H1 (cell line): ENCODE data around the gene SHROOM3. TPM values are rescaled to one million over a fixed set of nuclear protein-coding genes. Genes with fewer than 3 reads are reported as not detected.

Experiments
- CTCF ChIA-PET: fragments of 300-600 bp; sonication (Branson Sonifier 250); formaldehyde crosslinking; loops from one replicate; lab custom pipeline; 2021; ENCODE audit not compliant: partially characterized antibody; lab: Charles Lee
- POLR2A ChIA-PET: fragments of 300-600 bp; sonication (Branson Sonifier 250); formaldehyde crosslinking; loops from one replicate; lab custom pipeline; 2021; ENCODE audit warnings: inconsistent platforms; ENCODE audit not compliant: partially characterized antibody; lab: Charles Lee
- DNase-seq, 2 experiments: peaks; one replicate each; pipeline versions ENCODE4 v3.0.0 to v3.0.0-alpha.2; 2010 to 2022; ENCODE audit warnings: low spot score in 2 of 2, low read depth in 1 of 2, mixed read lengths in 1 of 2
- FAIRE-seq: peaks from 2 replicates; lab custom pipeline; 2011; peaks lifted over from hg19 to GRCh38; lab: Jason Lieb, UNC
- H2AFZ ChIP-seq: 2 replicates; pipeline ENCODE4 v1.8.1; 2012; ENCODE audit warnings: low read length, inconsistent platforms
- H2AK5ac ChIP-seq: 2 replicates; pipeline ENCODE4 v1.6.1; 2013; ENCODE audit warnings: low read depth, low read length
- H2BK120ac ChIP-seq: replicated peaks from 2 replicates; pipeline ENCODE3; 2013; ENCODE audit warnings: low read depth, low read length, inconsistent platforms
- H2BK12ac ChIP-seq: 2 replicates; pipeline ENCODE4 v1.6.1; 2013; ENCODE audit warnings: low read depth, low read length
- H2BK15ac ChIP-seq: 2 replicates; pipeline ENCODE4 v1.6.1; 2013; ENCODE audit warnings: low read length
- H2BK20ac ChIP-seq: 2 replicates; pipeline ENCODE4 v1.6.1; 2013; ENCODE audit warnings: low read length
- H2BK5ac ChIP-seq: 2 replicates; pipeline ENCODE4 v1.6.1; 2013; ENCODE audit warnings: low read depth, low read length
- H3K14ac ChIP-seq: 2 replicates; pipeline ENCODE4 v1.6.1; 2013; ENCODE audit warnings: inconsistent platforms; ENCODE audit not compliant: insufficient read length
- H3K18ac ChIP-seq: 2 replicates; pipeline ENCODE4 v1.6.1; 2013; ENCODE audit warnings: low read length; ENCODE audit errors: extremely low read depth
- H3K23ac ChIP-seq: 2 replicates; pipeline ENCODE4 v1.6.1; 2013; ENCODE audit warnings: inconsistent platforms; ENCODE audit not compliant: insufficient read length
- H3K23me2 ChIP-seq: 2 replicates; pipeline ENCODE4 v1.6.1; 2013; ENCODE audit warnings: low read depth, low read length
- H3K27ac ChIP-seq: 2 replicates; pipeline ENCODE4 v1.6.1; 2011; ENCODE audit warnings: low read depth, low read length, inconsistent platforms
- H3K27me3 ChIP-seq, 4 experiments: replicated peaks in 1 of 4; 1 replicate in 1 of 4; 2 replicates in 3 of 4; pipeline versions ENCODE4 v1.6.1 to v1.8.1; 2011 to 2013; ENCODE audit warnings: low read length in 3 of 4, mild to moderate bottlenecking in 3 of 4, inconsistent platforms in 2 of 4, mixed read lengths in 2 of 4, moderate library complexity in 1 of 4; ENCODE audit not compliant: control insufficient read depth in 3 of 4, insufficient read depth in 3 of 4; ENCODE audit errors: extremely low read depth in 1 of 4
- H3K36me3 ChIP-seq, 4 experiments: 2 replicates each; pipeline versions ENCODE4 v1.6.1 to v1.8.1; 2011 to 2013; ENCODE audit warnings: mild to moderate bottlenecking in 4 of 4, low read length in 3 of 4, moderate library complexity in 2 of 4, control low read depth in 1 of 4, inconsistent platforms in 1 of 4; ENCODE audit not compliant: insufficient read depth in 4 of 4, control insufficient read depth in 2 of 4
- H3K4ac ChIP-seq: replicated peaks from 2 replicates; pipeline ENCODE3; 2013; ENCODE audit warnings: low read length, low read depth, mixed read lengths, inconsistent platforms; ENCODE audit not compliant: insufficient read length
- H3K4me1 ChIP-seq, 4 experiments: replicated peaks in 1 of 4; 1 replicate in 1 of 4; 2 replicates in 3 of 4; pipeline versions ENCODE4 v1.6.1 to v1.8.1; 2011 to 2013; ENCODE audit warnings: low read length in 3 of 4, inconsistent platforms in 2 of 4, mixed read lengths in 1 of 4; ENCODE audit not compliant: insufficient read depth in 4 of 4, control insufficient read depth in 3 of 4
- H3K4me2 ChIP-seq, 2 experiments: 2 replicates each; pipeline versions ENCODE4 v1.6.1 to v1.8.1; 2011 to 2013; ENCODE audit warnings: low read depth in 2 of 2, low read length in 2 of 2, control low read depth in 1 of 2, inconsistent platforms in 1 of 2, mild to moderate bottlenecking in 1 of 2; ENCODE audit not compliant: insufficient read depth in 1 of 2
- H3K4me3 ChIP-seq, 4 experiments: fragments of 200-600, 300-600 bp in 1 of 4; sonication (generic), shearing (Covaris generic), sonication (Bioruptor Twin) in 1 of 4; 2 replicates each; pipeline versions ENCODE4 v1.5.1 to v1.8.1; 2011 to 2016; ENCODE audit warnings: low read length in 4 of 4, low read depth in 3 of 4, control low read depth in 2 of 4, inconsistent platforms in 2 of 4, mild to moderate bottlenecking in 2 of 4, mixed read lengths in 1 of 4, moderate library complexity in 1 of 4; ENCODE audit not compliant: insufficient read depth in 2 of 4; ENCODE audit errors: extremely low read depth in 1 of 4
- H3K56ac ChIP-seq: replicated peaks from 2 replicates; pipeline ENCODE3; 2013; ENCODE audit warnings: low read depth, mild to moderate bottlenecking, mixed read lengths, low read length, inconsistent platforms; ENCODE audit not compliant: insufficient read length
- H3K79me1 ChIP-seq: 2 replicates; pipeline ENCODE4 v1.6.1; 2013; ENCODE audit warnings: low read depth, low read length, control low read depth
- H3K79me2 ChIP-seq, 2 experiments: 2 replicates each; pipeline versions ENCODE4 v1.6.1 to v1.8.1; 2012 to 2013; ENCODE audit warnings: low read length in 2 of 2, mild to moderate bottlenecking in 2 of 2, inconsistent platforms in 1 of 2; ENCODE audit not compliant: insufficient read depth in 2 of 2, control insufficient read depth in 1 of 2
- H3K9ac ChIP-seq, 4 experiments: replicated peaks in 1 of 4; 1 replicate in 1 of 4; 2 replicates in 3 of 4; pipeline versions ENCODE4 v1.6.1 to v1.8.1; 2011 to 2013; ENCODE audit warnings: low read depth in 3 of 4, low read length in 3 of 4, control low read depth in 2 of 4, mild to moderate bottlenecking in 2 of 4, moderate library complexity in 2 of 4, inconsistent platforms in 1 of 4; ENCODE audit errors: extremely low read depth in 1 of 4
- H3K9me3 ChIP-seq, 2 experiments: 2 replicates each; pipeline versions ENCODE4 v1.6.1 to v1.8.1; 2012 to 2013; ENCODE audit warnings: mild to moderate bottlenecking in 2 of 2, moderate library complexity in 2 of 2, control low read depth in 1 of 2, inconsistent platforms in 1 of 2, low read depth in 1 of 2, low read length in 1 of 2, mixed read lengths in 1 of 2; ENCODE audit not compliant: insufficient read depth in 2 of 2
- H4K20me1 ChIP-seq, 2 experiments: replicated peaks in 1 of 2; 2 replicates each; pipeline versions ENCODE3 to v1.8.1; 2011 to 2013; ENCODE audit warnings: inconsistent platforms in 2 of 2, low read length in 2 of 2, mild to moderate bottlenecking in 1 of 2; ENCODE audit not compliant: insufficient read depth in 2 of 2, control insufficient read depth in 1 of 2
- H4K5ac ChIP-seq: 2 replicates; pipeline ENCODE4 v1.6.1; 2013; ENCODE audit warnings: low read length, low read depth, mixed read lengths, inconsistent platforms; ENCODE audit not compliant: insufficient read length
- H4K8ac ChIP-seq: 2 replicates; pipeline ENCODE4 v1.8.0; 2013; ENCODE audit warnings: mild to moderate bottlenecking, moderate library complexity, low read length, inconsistent platforms; ENCODE audit not compliant: insufficient read depth; ENCODE audit errors: extremely low read depth
- H4K91ac ChIP-seq: replicated peaks from 2 replicates; pipeline ENCODE3; 2013; ENCODE audit warnings: low read length, mixed read lengths, inconsistent platforms; ENCODE audit not compliant: insufficient read length
- KDM1A ChIP-seq: fragments of 200-600, 300-600 bp; sonication (generic); IDR thresholded peaks from 2 replicates; pipeline ENCODE4 v1.7.1; 2016; ENCODE audit warnings: mild to moderate bottlenecking, low read length, borderline replicate concordance
- RAD21 ChIP-seq, 2 experiments: IDR thresholded peaks in 1 of 2; conservative IDR thresholded peaks in 1 of 2; 2 replicates each; pipeline ENCODE4 v1.6.1; 2011; ENCODE audit warnings: low read depth in 2 of 2, low read length in 2 of 2, improper control_type of control experiment in 1 of 2, inconsistent platforms in 1 of 2, mild to moderate bottlenecking in 1 of 2, moderate library complexity in 1 of 2
- RBBP5 ChIP-seq: IDR thresholded peaks from 2 replicates; pipeline ENCODE4 v1.7.1; 2012; ENCODE audit warnings: low read depth, mild to moderate bottlenecking, inconsistent platforms, low read length, moderate library complexity, borderline replicate concordance
- USF2 ChIP-seq: IDR thresholded peaks from 2 replicates; pipeline ENCODE4 v1.6.1; 2011; ENCODE audit warnings: low read length, improper control_type of control experiment
- WGBS, 2 experiments: shearing (Covaris generic) in 1 of 2; methylation state at CpG; one replicate each; pipeline versions ENCODE4 v1.1.6 to v1.1.7; 2013 to 2015; ENCODE audit warnings: low lambda C conversion rate in 2 of 2, mixed read lengths in 2 of 2, inconsistent platforms in 1 of 2, low coverage in 1 of 2, missing lambda C conversion rate in 1 of 2; ENCODE audit not compliant: insufficient replicate concordance in 2 of 2, insufficient coverage in 1 of 2, insufficient read length in 1 of 2; ENCODE audit errors: extremely low coverage in 1 of 2, missing lambda C conversion rate in 1 of 2; 5-methylcytosine and 5-hydroxymethylcytosine counted together
- polyA plus RNA-seq, 7 experiments: library from polyadenylated mRNA; depleted of rRNA in 3 of 7; stranded (reverse) in 5 of 7; unstranded in 2 of 7; fragments of >200 nt in 5 of 7; fragments of 200-250 nt in 2 of 7; gene quantifications; 1 replicate in 5 of 7; 2 replicates in 1 of 7; 4 replicates in 1 of 7; pipeline versions ENCODE4 v1.2.1 to v1.2.3, GENCODE V29; 2011 to 2013; ENCODE audit warnings: missing spikeins in 2 of 7, mixed read lengths in 2 of 7
- total RNA-seq: library from RNA; stranded (reverse); fragmentation: NEBNext Ultra II Directional; extraction: Animal tissue kit (Norgen Biotek cat#: 25700); gene quantifications from 2 replicates; pipeline ENCODE4 v1.2.1, GENCODE V29; 2021

The SHROOM3 gene
- total and polyA plus RNA-seq, 2 of the 8 experiments (the other 6 are each of a cell fraction or from before 2014, with no cell fraction given): 15.8 to 34.0 TPM

- H3K79me1 ChIP-seq: no peaks in the 10 kb centered on the region
- H3K4me2 ChIP-seq: no peak overlapping the region
- no peak overlapping the region for H4K5ac ChIP-seq
- H3K18ac ChIP-seq: no peak overlapping the region
- no peak overlapping the region for H3K23ac ChIP-seq
- FAIRE-seq: no peak
- no peak overlapping the region for H2BK20ac ChIP-seq
- no peak overlapping the region for H3K56ac ChIP-seq
- H3K14ac ChIP-seq: no peak overlapping the region
- H2BK5ac ChIP-seq: no peak overlapping the region
- WGBS, 2 experiments: 100% methylated on average over 1 of the region's 1 CpG; no CpG with 5 or more reads in 1 of the 2 experiments
- no peaks in the 10 kb centered on the region for H3K36me3 ChIP-seq
- no peak overlapping the region for H2AK5ac ChIP-seq
- no peak overlapping the region for H2BK12ac ChIP-seq
- peaks cover 3 to 15% (median 11%) of the 10 kb centered on the region in 4 experiments; a peak in 5 of 7 replicates for H3K4me1 ChIP-seq
- H4K91ac ChIP-seq: no peak overlapping the region
- no peak overlapping the region for H3K9ac ChIP-seq
- H3K27ac ChIP-seq: no peak overlapping the region
- no peaks in the 10 kb centered on the region for H3K27me3 ChIP-seq
- H2BK15ac ChIP-seq: no peak overlapping the region
- H4K8ac ChIP-seq: no peak overlapping the region
- H4K20me1 ChIP-seq: no peaks in the 10 kb centered on the region
- no peak for DNase-seq
- no peak overlapping the region for H2AFZ ChIP-seq
- no peaks in the 10 kb centered on the region for H3K9me3 ChIP-seq
- H3K4me3 ChIP-seq: no peak overlapping the region
- H2BK120ac ChIP-seq: no peak overlapping the region
- H3K79me2 ChIP-seq: no peaks in the 10 kb centered on the region
- no peaks in the 10 kb centered on the region; the same call in 1 of the 2 replicates for H3K23me2 ChIP-seq
- CTCF ChIA-PET: interaction anchor here (0.7 to 2.2 kb wide), 3 partner anchors 14 to 18 kb away, joined by 3 to 10 read pairs (median 4); no protein-coding TSS in a partner anchor
- H3K4ac ChIP-seq: no peak overlapping the region
- POLR2A ChIA-PET: interaction anchor here (1.0 kb wide), 1 partner anchor 14 kb away, joined by 3 read pairs; no protein-coding TSS in a partner anchor
- TF ChIP-seq RAD21 (IDR thresholded peaks at IDR 0.05 in 1 of 2, conservative IDR thresholded peaks at IDR 0.05 in 1 of 2; ENCODE audit: low read depth in 2 of 2, low read length in 2 of 2) (no peak), KDM1A (no peak), RBBP5 (no peak), USF2 (no peak)
Observed at GRCh38 chr4:76487621-76488020, 52.6 kb downstream of the SHROOM3 start.
